OCI-LY3 (cell line): ENCODE data around the gene PLA2G4A.

Experiments
- H2AFZ ChIP-seq: fragments of 200-600, 300-600 bp; shearing (Covaris generic); 2 replicates; pipeline ENCODE4 v1.6.0; 2014; ENCODE audit warnings: antibody characterized with exemption, low read depth, low read length
- H3K27ac ChIP-seq: fragments of 200-600, 300-600 bp; sonication (generic); 2 replicates; pipeline ENCODE4 v1.5.1; 2014; ENCODE audit warnings: mild to moderate bottlenecking, low read length, moderate library complexity, mixed read lengths
- H3K27me3 ChIP-seq: fragments of 200-600, 300-600 bp; sonication (generic); 2 replicates; pipeline ENCODE4 v1.6.1; 2014; ENCODE audit warnings: low read depth, low read length, mixed read lengths
- H3K36me3 ChIP-seq: fragments of 200-600, 300-600 bp; sonication (generic); replicated peaks from 2 replicates; pipeline ENCODE3; 2014; ENCODE audit warnings: low read depth, low read length, mixed read lengths
- H3K4me1 ChIP-seq: fragments of 300-600, 200-600 bp; sonication (generic); 2 replicates; pipeline ENCODE4 v1.6.1; 2014; ENCODE audit warnings: low read length, mixed read lengths
- H3K4me2 ChIP-seq: fragments of 200-600, 300-600 bp; sonication (generic); 2 replicates; pipeline ENCODE4 v1.6.1; 2014; ENCODE audit warnings: low read length, mixed read lengths
- H3K4me3 ChIP-seq: fragments of 300-600, 200-600 bp; sonication (generic); 2 replicates; pipeline ENCODE4 v1.5.1; 2014; ENCODE audit warnings: antibody characterized with exemption, mild to moderate bottlenecking, low read length, moderate library complexity
- H3K79me2 ChIP-seq: fragments of 300-600, 200-600 bp; shearing (Covaris generic); 2 replicates; pipeline ENCODE4 v1.6.1; 2014; ENCODE audit warnings: mild to moderate bottlenecking, low read length, mixed read lengths
- H3K9ac ChIP-seq: fragments of 300-600, 200-600 bp; shearing (Covaris generic); 2 replicates; pipeline ENCODE4 v1.6.0; 2014; ENCODE audit warnings: mild to moderate bottlenecking, low read length, moderate library complexity
- H3K9me3 ChIP-seq: fragments of 200-600, 300-600 bp; shearing (Covaris generic); 2 replicates; pipeline ENCODE4 v1.6.1; 2014; ENCODE audit warnings: low read length, mixed read lengths; ENCODE audit not compliant: insufficient read depth
- H4K20me1 ChIP-seq: fragments of 200-600, 300-600 bp; sonication (generic); 2 replicates; pipeline ENCODE4 v1.6.1; 2016; ENCODE audit warnings: low read length, mixed read lengths; ENCODE audit not compliant: insufficient read depth
- EZH2phosphoT487 ChIP-seq: fragments of 200-600 bp; shearing (Covaris generic); IDR thresholded peaks from 2 replicates; pipeline ENCODE4 v1.6.1; 2018; ENCODE audit warnings: antibody characterized with exemption, mixed run types, low read depth
- TF ChIP-seq, protein P1 (sequence below): fragments of 200-600, 300-600 bp; sonication (generic); IDR thresholded peaks from 2 replicates; pipeline ENCODE4 v1.5.1; 2014; ENCODE audit warnings: antibody characterized with exemption, low read length, low read depth

The PLA2G4A gene

GRCh38 chr1:186899577-186899976 lies 70.8 kb downstream of the PLA2G4A start:
- Histone ChIP-seq H3K4me3 (no peak overlapping the region), H3K4me2 (peak overlapping the region; percentile 4; the same call in 1 of the 2 replicates), H4K20me1 (no peaks in the 10 kb centered on the region)

DNA sequence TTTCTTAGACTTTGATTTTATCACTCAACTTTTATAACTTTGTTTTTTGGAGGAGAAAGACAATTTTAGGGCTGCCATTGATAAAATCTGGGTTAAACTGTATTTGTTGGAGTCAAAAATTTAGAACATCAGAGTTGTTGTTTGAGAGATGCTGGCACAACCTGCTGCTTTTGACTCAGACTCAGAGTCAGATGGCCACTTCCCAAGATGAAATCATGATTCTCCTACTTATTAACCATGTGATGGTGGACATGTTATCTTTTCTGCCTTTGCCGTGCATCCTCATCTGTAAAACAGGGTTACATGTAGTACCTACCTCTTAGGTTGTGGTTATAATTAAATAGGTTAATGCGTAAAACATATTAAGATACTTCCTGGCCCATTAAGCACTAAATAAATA lies 71.2 kb downstream of the PLA2G4A start:
- H3K4me2 ChIP-seq, result peak overlapping the region; percentile 4; the same call in 1 of the 2 replicates
- H3K4me1 ChIP-seq, result peaks cover 20% of the 10 kb centered on the region
- TF ChIP-seq, protein P1, sequence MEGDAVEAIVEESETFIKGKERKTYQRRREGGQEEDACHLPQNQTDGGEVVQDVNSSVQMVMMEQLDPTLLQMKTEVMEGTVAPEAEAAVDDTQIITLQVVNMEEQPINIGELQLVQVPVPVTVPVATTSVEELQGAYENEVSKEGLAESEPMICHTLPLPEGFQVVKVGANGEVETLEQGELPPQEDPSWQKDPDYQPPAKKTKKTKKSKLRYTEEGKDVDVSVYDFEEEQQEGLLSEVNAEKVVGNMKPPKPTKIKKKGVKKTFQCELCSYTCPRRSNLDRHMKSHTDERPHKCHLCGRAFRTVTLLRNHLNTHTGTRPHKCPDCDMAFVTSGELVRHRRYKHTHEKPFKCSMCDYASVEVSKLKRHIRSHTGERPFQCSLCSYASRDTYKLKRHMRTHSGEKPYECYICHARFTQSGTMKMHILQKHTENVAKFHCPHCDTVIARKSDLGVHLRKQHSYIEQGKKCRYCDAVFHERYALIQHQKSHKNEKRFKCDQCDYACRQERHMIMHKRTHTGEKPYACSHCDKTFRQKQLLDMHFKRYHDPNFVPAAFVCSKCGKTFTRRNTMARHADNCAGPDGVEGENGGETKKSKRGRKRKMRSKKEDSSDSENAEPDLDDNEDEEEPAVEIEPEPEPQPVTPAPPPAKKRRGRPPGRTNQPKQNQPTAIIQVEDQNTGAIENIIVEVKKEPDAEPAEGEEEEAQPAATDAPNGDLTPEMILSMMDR, result no peak
- TF ChIP-seq EZH2phosphoT487, result no peak
- H3K9ac ChIP-seq, result no peak overlapping the region
- H3K9me3 ChIP-seq, result no peaks in the 10 kb centered on the region
- H3K27ac ChIP-seq, result no peak overlapping the region
- no peak overlapping the region for H3K4me3 ChIP-seq
- H4K20me1 ChIP-seq, result no peaks in the 10 kb centered on the region
- H2AFZ ChIP-seq, result no peak overlapping the region
- H3K79me2 ChIP-seq, result no peaks in the 10 kb centered on the region
- peaks cover 3% of the 10 kb centered on the region for H3K36me3 ChIP-seq
- no peaks in the 10 kb centered on the region for H3K27me3 ChIP-seq

More at GRCh38 chr1:186899577-186899976, 70.8 kb downstream of the PLA2G4A start:
- Histone ChIP-seq H3K79me2 (no peaks in the 10 kb centered on the region), H3K9me3 (no peaks in the 10 kb centered on the region), H3K36me3 (peaks cover 3% of the 10 kb centered on the region), H3K4me1 (peaks cover 20% of the 10 kb centered on the region), H3K27ac (no peak overlapping the region), H3K27me3 (no peaks in the 10 kb centered on the region), H3K9ac (no peak overlapping the region), H2AFZ (no peak overlapping the region)
- no peak for TF ChIP-seq EZH2phosphoT487
- TF ChIP-seq, protein P1, result no peak

DNA sequence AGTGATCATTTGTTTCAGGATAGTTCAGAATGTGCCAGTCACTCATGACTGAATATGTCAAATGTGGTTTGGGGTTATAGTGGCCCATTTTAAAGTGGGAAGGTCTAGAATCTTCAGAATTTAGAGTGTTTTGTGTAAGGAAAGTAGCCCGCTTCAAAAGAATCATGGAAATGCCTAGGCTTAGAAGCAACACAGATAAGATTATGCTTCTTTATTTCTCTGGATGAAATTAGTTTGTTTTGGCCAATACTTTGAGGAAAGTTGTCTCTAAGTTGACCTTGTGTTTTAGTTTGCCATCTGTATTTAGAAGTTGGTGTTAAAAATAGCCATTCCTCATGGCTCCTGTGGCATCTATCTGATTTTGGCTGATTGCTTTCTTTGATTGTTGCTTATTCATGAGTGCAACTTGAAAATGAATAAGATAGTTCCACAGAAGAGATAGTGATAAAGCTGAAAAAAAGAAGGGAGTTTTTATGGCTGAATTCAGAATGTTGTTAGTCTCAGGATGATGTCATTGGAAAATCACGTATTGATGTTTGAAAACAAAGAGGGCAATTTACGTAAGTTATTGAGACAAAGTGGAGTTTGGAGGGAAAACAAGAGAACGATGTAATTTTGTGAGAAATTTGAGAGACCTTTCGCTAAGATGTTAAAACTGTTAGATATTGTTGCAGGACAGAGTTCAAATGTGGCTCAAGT lies 71.9 kb downstream of the PLA2G4A start:
- Histone ChIP-seq H3K79me2 (no peaks in the 10 kb centered on the region), H3K9ac (no peak overlapping the region), H3K27me3 (no peaks in the 10 kb centered on the region), H3K4me2 (no peak overlapping the region), H3K27ac (no peak overlapping the region), H3K4me3 (no peak overlapping the region), H3K4me1 (peaks cover 20% of the 10 kb centered on the region), H2AFZ (no peak overlapping the region), H3K36me3 (peaks cover 3% of the 10 kb centered on the region), H3K9me3 (no peaks in the 10 kb centered on the region), H4K20me1 (no peaks in the 10 kb centered on the region)
- no peak for TF ChIP-seq EZH2phosphoT487
- TF ChIP-seq, protein P1, result no peak

GRCh38 chr1:186901631-186902030 lies 72.9 kb downstream of the PLA2G4A start:
- TF ChIP-seq EZH2phosphoT487, result no peak
- peaks cover 1% of the 10 kb centered on the region for H3K36me3 ChIP-seq
- no peaks in the 10 kb centered on the region for H3K27me3 ChIP-seq

More at GRCh38 chr1:186901631-186902030, 72.9 kb downstream of the PLA2G4A start:
- peaks cover 20% of the 10 kb centered on the region for H3K4me1 ChIP-seq
- no peak overlapping the region for H3K27ac ChIP-seq
- no peak overlapping the region for H2AFZ ChIP-seq
- H3K79me2 ChIP-seq, result no peaks in the 10 kb centered on the region
- no peak overlapping the region for H3K9ac ChIP-seq
- H3K4me3 ChIP-seq, result no peak overlapping the region
- no peak overlapping the region for H3K4me2 ChIP-seq
- H4K20me1 ChIP-seq, result no peaks in the 10 kb centered on the region
- H3K9me3 ChIP-seq, result no peaks in the 10 kb centered on the region
